Epidermal melanocyte (primary cell): Measurements from ENCODE around the gene GNA12.
"Not testable (repeated sequence)": the region's sequence is repeated elsewhere in the genome, so short reads cannot be mapped to it uniquely, and the experiment has no call there.

Source experiments
- DNase-seq: peaks from one replicate; pipeline ENCODE4 v3.0.0; 2011; ENCODE audit warnings: low spot score; ENCODE audit not compliant: insufficient read length

GNA12 gene

GRCh38 chr7:2680256-2680655 is 163.9 kb downstream of the GNA12 start:
- no peak for DNase-seq

GRCh38 chr7:2679135-2680127 is 164.7 kb downstream of the GNA12 start:
- not testable (repeated sequence) for DNase-seq

GRCh38 chr7:2678454-2678853 is 165.7 kb downstream of the GNA12 start:
- not testable (repeated sequence) for DNase-seq
